ENCODE data around the gene MYO9B. TPM values are rescaled to one million over a fixed set of nuclear protein-coding genes. Genes with fewer than 3 reads are reported as not detected.

The MYO9B gene
- total RNA-seq, 1 experiment from 2014 or later = 58.6 TPM

- H2BK5ac ChIP-seq (ENCODE audit: insufficient read length, low read length) = no peak overlapping the region
- Mint-ChIP-seq H3K27ac (no peak overlapping the region), H3K4me1 (peaks cover 0 to 8% of the 10 kb centered on the region in 2 experiments; a peak in 2 of 4 replicates), H3K9me3 (no peaks in the 10 kb centered on the region), H3K4me3 (no peak overlapping the region), H3K27me3 (ENCODE audit: low read depth) (no peaks in the 10 kb centered on the region), H3K36me3 (ENCODE audit: insufficient read depth in 1 of 3, low read depth in 3 of 3) (peaks cover 8 to 10% (median 9%) of the 10 kb centered on the region in 3 experiments; a peak in 5 of 7 replicates)
- H3K27me3 ChIP-seq (ENCODE audit: insufficient read depth, low read length) = no peaks in the 10 kb centered on the region
- H3K79me1 ChIP-seq (ENCODE audit: insufficient read depth, low read depth, low read length, poor library complexity, severe bottlenecking) = no peaks in the 10 kb centered on the region
- no peaks in the 10 kb centered on the region for H3K9me3 ChIP-seq (ENCODE audit: control insufficient read depth, low read depth, low read length)
- no peak overlapping the region for H3T11ph ChIP-seq (ENCODE audit: low read length)
- no peak overlapping the region for H3K23ac ChIP-seq (ENCODE audit: insufficient read length, low read depth, low read length)
- TF ChIP-seq CTCF (conservative IDR thresholded peaks at IDR 0.05) = no peak
- no peak overlapping the region for H3K27ac ChIP-seq (ENCODE audit: insufficient read length, low read depth, low read length)
- no peak overlapping the region for H2BK120ac ChIP-seq (ENCODE audit: low read depth, low read length, poor library complexity, severe bottlenecking)
- H4K8ac ChIP-seq (replicated peaks; ENCODE audit: insufficient read length, low read depth, low read length) = no peak overlapping the region
- H2BK20ac ChIP-seq (ENCODE audit: low read depth, low read length, poor library complexity, severe bottlenecking) = no peak overlapping the region
- no peak for DNase-seq
- no peak overlapping the region for H2AFZ ChIP-seq (ENCODE audit: low read length)
- no peak overlapping the region for H3K18ac ChIP-seq (ENCODE audit: insufficient read length, low read depth, low read length)
- H2AK5ac ChIP-seq (ENCODE audit: insufficient read length, low read length) = no peak overlapping the region
- no peak overlapping the region for H2BK15ac ChIP-seq (ENCODE audit: low read depth, low read length)
- no peak overlapping the region for H3K4ac ChIP-seq (ENCODE audit: low read depth, low read length)
- peaks cover 8% of the 10 kb centered on the region; the same call in 1 of the 2 replicates for H3K79me2 ChIP-seq (ENCODE audit: insufficient read depth, low read length)
- no peak overlapping the region for H4K91ac ChIP-seq (ENCODE audit: insufficient read length, low read depth, low read length)
- H3K23me2 ChIP-seq (ENCODE audit: insufficient read length, low read depth, low read length, poor library complexity, severe bottlenecking) = no peaks in the 10 kb centered on the region
- no peak overlapping the region for H4K5ac ChIP-seq (ENCODE audit: insufficient read length, low read depth, low read length)
- no peak overlapping the region for H3K56ac ChIP-seq (ENCODE audit: insufficient read length, low read depth, low read length)
- H3K4me1 ChIP-seq (ENCODE audit: insufficient read depth, low read length) = no peaks in the 10 kb centered on the region
- no peak overlapping the region for H3K9ac ChIP-seq (ENCODE audit: extremely low read depth, insufficient read length, low read length)
- H4K20me1 ChIP-seq (ENCODE audit: control insufficient read depth, insufficient read depth, insufficient read length) = no peaks in the 10 kb centered on the region
- no peak overlapping the region for H2BK12ac ChIP-seq (ENCODE audit: insufficient read length, low read depth, low read length)
- WGBS (ENCODE audit: extremely low coverage, insufficient read length, low lambda C conversion rate) = no CpG with 5 or more reads among the region's 14 CpGs
- H3K14ac ChIP-seq (ENCODE audit: insufficient read depth, low read length) = no peak overlapping the region
- no peak overlapping the region for H3K4me2 ChIP-seq (ENCODE audit: insufficient read depth, insufficient read length, low read length)
These were observed 10.5 kb downstream of the MYO9B start for GRCh38 chr19:17086120-17086519.
